HG02642 (cell line): ENCODE results near the gene CCDC71L.
"Not testable (repeated sequence)": the region's sequence is repeated elsewhere in the genome, so short reads cannot be mapped to it uniquely, and the experiment has no call there.

Source experiments
- ATAC-seq: cut with Tn5 transposase; IDR thresholded peaks from one replicate; pipeline ENCODE4 v1.9.1; 2021; ENCODE audit warnings: mild to moderate bottlenecking; ENCODE audit not compliant: unreplicated experiment, poor library complexity

CCDC71L gene

DNA sequence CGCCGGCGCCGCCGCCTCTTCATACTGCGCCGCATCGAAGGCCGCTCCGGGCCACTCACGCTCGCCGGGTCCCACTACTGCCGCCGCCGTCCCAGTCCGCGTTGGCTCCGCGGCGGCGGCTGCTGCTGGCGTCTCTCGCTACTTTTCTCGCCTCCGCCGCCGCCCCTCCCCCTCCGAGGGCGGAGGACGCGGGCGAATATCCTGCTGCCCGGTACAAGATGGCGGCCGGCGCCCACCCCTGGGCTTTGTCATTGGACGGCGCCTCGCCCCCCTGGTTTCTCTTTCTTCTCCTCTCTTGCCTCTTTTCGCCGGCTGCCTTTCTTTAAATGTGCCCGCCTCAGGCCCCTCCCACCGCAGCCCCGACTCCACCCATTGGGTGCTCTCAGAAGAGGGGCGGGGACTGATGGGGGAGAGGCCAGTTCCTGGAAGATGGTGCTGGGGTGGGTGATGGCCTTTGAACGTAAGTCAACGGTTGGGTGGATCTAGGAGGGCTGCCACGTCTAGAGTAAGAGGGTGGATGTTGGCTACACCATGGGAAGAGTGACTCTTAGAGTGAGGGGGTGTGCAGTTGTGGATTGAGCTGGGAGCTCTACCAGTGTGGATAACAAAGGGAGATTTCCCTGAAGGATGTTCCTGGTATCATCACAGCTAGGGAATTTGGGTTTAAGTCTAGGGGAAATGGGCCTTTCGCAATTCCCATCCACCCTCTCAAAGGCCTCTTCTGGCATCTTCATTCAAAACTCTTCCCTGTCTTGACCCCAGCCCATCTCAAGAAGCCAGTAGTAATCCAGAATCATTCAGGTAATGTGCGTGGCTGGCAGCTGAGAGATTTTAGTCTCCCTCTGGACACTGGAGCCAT, at the start of gene CCDC71L:
CCDC71L (minus strand) TSS at position 297 of the 859 bp plus-strand sequence; CDS start at position 35, 262 bp downstream.
- ATAC-seq = peak; percentile 74

DNA sequence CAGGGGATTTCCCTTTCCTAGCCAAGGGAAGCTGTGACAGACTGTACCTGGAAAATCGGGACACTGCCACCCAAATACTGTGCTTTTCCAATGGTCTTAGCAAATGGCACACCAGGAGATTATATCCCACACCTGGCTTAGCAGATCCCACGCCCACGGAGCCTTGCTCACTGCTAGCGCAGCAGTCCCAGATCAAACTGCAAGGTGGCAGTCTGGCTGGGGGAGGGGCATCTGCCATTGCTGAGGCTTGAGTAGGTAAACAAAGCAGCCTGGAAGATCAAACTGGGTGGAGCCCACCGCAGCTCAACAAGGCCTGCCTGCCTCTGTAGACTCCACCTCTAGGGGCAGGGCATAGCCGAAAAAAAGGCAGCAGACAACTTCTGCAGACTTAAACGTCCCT, 48.6 kb upstream of the CCDC71L start:
- not testable (repeated sequence) for ATAC-seq

DNA sequence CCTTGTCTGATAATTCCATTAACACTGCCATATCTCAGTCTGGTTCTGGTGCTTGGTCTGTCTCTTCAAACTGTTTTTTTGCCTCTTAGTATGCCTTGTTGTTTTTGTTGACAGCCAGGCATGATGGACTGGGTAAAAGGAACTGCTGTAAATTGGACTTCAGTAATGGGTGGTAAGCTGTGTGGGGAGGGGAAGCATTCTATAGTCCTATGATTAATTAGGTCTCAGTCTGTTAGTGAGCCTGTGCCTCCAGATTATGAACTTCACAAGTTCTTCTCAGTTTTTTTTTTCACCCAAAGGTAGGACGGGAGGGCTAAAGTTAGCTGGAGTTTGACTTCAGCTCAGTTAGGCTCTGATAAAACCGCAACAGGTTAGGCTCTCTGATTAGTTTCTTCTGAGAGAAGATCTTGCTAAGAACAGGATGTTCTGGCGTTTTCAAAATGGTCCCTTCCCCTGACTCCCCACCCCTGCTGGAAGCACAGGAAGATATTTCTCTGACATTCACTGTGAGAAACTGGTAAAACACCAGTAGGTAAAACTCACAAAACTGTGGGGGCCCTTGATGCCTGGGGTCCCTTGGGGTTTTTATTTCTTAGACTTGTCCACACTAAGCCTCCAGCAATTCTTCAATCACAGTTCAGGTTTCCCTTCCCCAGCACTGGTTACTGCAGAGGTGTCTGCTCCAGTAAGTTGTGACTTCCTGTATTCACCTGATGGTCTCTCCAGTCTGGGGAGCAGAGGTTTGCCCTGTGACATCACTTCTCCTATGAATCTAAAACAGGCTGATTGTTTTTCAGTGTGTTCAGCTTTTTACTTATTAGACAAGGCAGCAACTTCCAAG, 43.3 kb upstream of the CCDC71L start:
- no peak for ATAC-seq

DNA sequence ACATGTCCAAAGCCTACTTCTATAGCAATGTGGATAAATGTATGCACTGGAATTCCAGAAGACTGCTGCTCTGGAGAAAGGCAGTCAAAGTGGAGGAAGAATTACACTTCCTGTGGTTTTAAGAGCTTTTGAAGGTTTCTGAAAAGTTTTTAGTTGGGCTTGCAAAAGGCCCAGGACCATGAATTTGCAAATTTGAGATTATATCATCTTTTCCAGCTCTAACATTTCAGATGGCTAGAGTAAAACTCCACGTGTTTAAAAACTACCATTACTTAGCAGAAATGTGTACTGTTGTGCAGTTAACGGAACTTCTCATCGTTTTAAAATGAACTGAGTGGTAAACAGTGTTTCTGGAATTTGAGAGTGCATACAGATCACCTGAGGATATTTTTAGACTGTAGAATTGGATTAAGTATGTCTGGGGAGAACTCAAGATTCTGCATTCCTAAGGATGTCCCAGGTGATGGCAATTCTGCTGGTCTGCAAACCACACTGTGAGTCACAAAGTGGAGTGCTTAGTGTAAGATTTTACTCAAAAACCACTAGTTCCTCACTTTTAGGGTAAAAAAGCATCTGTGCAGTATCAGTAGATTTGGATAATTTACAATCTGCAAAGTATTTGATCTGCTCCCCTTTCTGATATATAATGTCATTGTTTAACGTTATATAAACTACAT, 32.9 kb upstream of the CCDC71L start:
- ATAC-seq = no peak

DNA sequence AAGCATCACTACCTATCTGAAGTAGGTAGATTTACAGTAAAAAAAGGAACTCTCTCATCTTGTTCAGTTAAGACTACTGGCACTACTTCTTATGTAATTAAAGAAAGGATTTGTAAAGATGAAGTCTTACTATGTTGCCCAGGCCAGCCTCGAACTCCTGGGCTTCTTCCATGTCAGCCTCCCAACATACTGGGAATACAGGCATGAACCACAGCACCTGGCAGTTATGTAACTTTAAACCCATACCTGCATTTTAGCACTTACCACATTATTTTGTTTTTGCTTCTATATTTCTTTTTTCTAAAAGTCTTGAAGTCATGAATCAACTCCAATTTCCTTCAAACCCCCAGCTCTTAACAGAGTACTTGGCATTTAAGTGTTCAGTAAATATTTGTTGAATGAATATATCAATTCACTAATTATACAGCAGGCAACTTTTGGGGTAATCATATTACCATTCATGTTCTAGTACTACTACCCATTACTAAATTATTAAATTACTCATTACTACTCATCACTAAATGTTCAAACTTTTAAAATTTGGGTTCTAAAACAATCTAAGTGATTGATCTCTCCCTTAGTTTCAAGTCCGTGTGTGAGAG, 31.6 kb upstream of the CCDC71L start:
- no peak for ATAC-seq

DNA sequence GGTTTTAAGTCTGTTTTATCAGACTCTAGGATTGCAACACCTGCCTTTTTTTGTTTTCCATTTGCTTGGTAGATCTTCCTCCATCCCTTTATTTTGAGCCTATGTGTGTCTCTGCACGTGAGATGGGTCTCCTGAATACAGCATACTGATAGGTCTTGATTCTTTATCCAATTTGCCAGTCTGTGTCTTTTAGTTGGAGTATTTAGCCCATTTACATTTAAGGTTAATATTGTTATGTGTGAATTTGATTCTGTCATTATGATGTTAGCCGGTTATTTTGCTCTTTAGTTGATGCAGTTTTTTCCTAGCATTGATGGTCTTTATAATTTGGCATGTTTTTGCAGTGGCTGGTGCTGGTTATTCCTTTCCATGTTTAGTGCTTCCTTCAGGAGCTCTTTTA, 27.2 kb upstream of the CCDC71L start:
- not testable (repeated sequence) for ATAC-seq

DNA sequence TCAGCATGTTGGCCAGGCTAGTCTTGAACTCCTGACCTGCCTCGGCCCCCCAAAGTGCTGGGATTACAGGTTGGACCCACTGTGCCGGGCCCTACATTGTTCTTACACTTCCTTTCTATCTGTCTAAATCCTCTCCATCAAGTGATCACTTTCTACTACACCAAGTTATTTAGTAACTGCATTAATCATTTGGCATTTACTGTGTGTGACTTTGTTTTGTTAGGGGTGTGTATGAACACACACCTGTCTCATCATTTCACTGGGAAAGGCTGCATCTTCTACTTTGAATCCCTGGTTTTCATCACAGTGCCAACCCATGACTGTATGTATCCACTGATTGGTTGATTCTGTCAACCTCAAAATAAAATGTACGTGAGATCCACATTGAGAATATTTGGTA, 23.0 kb upstream of the CCDC71L start:
- no peak for ATAC-seq

DNA sequence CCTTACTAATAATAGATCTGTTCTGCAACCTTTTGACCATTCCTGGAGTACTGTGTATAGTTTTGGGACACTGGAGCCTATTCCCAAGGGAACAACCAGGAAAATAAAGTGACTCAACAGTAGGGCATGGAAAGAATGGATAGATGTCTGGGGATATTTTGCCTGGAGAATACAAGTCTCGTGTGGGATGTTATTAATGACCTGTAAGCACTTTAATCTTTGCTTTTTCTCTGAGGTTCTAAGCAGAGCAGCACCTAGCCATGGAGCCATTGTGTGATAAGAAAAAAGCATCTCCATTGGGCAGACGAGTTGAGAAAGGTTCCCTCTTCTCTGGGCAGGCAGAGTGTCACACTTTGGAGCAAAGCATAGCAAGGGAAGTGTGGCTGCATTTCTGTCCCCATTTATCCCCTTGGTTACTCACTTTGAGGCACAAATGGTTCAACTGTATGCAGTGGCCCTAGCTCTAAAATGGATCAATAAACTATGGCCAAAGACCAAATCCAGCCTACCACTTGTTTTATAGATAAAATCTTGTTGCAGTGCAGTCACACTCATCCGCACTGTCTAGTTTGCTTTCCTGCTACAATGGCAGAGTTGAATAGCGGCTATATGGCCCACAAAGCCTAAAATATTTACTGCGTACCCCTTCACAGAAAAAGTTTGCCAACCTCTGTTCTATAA, 21.0 kb upstream of the CCDC71L start:
- ATAC-seq = no peak

DNA sequence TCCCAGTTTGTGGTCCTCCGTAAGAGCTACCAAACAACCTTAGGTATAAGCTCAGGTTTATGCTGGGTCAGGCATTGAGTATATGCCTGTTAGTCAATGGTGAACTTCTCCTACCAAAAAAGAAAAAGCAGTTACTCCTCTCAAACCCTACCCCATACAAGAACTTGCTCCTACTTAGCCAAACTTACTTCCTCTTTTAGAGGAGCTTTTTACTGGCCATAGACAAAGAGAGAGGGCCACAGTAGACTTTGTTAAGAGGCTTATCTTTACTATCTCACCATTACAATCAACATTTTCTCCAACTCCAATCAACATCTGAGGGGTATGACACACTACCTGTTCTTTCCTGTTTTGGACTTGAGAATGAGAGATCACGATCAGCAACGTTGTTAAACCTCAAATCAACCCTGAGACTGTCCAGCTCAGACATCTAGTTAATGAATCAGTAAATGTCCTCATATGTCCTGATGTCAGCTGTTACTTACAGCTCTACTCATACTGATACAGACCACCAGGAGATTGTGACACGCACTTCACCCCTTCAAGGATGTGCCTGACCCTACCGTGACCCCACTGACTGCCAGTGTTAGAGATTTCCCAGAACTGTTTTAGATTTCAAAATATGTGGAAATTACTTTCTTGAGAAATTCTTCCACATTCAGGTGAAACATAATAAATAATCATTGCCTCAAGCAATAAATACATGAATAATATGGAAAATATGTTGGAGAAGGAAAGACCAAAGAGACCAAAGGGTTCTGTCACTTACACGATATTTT, 18.4 kb upstream of the CCDC71L start:
- ATAC-seq = no peak

DNA sequence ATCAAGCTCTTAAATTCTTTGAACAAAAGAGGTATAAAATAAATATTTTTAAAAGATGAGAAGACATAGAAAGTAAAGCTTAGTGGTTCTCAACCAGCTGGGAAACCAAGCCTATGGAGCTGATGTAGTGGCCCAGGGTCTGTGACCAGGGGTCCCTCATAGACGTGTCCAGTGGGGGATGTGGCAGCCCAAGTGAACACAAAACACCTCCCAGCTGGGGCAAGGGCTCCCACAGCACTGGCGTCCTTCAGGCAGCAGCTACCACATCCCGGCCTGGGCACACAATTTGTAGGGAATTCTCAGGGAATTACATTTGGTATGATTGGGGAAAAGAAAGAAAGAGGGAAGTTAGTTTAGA, 17.8 kb upstream of the CCDC71L start:
- ATAC-seq = no peak

DNA sequence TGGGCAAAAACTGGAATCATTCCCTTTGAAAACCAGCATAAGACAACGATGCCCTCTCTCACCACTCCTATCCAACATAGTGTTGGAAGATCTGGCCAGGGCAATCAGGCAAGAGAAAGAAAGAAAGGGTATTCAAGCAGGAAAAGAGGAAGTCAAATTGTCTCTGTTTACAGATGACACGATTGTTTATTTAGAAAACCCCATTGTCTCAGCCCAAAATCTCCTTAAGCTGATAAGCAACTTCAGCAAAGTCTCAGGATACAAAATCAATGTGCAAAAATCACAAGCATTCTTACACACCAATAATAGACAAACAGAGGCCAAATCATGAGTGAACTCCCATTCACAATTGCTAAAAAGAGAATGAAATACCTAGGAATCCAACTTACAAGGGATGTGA, 15.5 kb upstream of the CCDC71L start:
- ATAC-seq = not testable (repeated sequence)

DNA sequence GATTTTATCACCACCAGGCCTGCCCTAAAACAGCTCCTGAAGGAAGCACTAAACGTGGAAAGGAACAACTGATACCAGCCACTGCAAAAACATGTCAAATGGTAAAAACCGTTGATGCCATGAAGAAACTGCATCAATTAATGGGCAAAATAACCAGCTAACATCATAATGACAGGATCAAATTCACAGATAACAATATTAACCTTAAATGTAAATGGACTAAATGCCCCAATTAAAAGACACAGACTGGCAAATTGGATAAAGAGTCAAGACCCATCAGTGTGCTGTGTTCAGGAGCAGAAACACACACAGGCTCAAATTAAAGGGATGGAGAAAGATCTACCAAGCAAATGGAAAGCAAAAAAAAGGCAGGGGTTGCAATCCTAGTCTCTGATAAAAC, 12.7 kb upstream of the CCDC71L start:
- ATAC-seq = not testable (repeated sequence)

DNA sequence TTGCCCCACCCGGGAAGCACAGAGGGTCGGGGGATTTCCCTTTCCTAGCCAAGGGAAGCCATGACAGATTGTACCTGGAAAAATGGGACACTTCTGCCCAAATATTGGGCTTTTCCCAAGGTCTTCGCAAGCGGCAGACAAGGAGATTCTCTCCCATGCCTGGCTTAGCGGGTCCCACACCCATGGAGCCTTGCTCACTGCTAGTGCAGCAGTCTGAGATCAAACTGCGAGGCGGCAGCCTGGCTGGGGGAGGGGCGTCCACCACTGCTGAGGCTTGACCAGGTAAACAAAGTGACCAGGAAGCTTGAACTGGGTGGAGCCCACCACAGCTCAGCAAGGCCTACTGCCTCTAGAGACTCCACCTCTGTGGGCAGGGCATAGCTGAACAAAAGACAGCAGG, 11.0 kb upstream of the CCDC71L start:
- not testable (repeated sequence) for ATAC-seq

DNA sequence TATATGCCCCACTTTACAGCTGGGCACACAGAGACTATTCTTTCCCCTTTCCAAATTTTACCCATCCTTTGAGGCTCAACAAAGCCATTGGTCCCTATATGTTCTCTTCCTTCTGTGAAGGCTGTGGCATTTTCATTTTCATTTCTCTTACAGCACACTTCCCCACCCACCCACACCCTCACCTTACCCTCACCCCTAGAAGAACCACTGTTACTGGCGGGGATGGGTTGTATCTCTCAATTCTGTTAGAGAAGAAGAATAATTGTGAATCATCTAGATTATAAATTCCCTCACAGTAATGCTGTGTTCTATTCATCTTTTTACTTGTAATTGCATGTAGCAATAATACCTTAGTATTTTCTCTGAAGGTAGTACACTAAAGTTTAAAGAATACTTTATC, 10.2 kb upstream of the CCDC71L start:
- ATAC-seq = no peak

DNA sequence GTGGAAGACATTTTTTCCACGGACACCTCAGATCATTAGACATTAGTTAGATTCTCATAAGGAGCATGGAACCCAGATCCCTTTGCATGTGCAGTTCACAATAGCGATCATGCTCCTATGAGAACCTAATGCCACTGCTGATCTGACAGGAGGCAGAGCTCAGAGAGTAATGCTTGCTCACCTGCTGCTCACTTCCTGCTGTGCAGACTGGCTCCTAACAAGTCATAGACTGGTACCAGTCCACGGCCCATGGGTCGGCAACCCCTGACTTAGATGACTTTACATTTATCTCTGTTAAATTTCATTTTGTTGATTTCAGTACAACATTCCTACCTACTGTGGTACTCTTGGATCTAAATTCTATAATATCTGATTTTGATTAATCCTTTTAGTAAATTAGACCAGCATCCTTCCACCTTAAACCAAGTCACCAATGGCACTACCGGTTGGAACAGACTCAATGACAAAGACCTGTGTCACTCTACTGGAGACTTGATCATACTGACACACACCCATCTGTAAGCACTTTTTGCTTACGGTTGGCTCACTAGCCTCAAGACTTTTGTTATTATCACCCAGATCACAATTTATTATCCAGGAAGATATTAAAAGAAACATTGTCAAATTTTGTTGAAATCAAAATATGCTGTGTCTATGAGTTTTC, 8.0 kb upstream of the CCDC71L start:
- no peak for ATAC-seq

DNA sequence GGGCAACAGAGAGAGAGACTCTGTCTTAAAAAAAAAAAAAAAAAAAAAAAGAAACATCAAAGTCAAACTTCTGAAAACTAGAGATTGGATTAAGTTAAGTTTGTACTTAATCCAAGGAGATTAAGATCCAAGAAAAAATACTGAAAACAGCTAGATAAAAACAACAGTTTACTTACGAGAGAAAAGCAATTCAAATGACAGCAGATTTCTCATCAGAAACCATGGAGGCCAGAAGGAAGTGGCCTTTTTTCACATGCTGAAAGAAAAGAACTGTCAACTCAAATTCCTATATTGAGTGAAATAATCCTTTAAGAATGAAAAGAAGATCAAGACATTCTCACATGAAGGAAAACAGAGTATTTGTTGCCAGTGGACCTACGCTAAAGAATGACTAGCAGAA, 5.4 kb upstream of the CCDC71L start:
- ATAC-seq = no peak

DNA sequence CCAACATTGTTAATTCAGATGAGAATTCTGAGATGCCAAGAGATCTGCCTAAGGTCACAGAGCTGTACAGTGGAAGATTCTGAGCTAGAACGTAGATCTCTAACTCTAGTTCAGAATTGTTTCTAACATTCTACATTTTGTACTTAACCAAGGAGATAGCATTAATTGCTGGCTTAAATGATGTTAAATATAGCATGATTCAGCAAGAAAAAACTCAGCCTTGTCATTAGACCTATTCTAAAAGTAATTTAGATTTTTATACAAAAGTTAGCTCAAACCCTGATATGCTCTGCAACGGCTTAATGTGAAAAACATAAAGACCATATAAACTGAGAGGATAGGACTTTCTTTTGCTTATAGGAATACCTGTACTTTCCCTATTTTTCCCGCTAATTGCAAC, 3.4 kb upstream of the CCDC71L start:
- no peak for ATAC-seq

DNA sequence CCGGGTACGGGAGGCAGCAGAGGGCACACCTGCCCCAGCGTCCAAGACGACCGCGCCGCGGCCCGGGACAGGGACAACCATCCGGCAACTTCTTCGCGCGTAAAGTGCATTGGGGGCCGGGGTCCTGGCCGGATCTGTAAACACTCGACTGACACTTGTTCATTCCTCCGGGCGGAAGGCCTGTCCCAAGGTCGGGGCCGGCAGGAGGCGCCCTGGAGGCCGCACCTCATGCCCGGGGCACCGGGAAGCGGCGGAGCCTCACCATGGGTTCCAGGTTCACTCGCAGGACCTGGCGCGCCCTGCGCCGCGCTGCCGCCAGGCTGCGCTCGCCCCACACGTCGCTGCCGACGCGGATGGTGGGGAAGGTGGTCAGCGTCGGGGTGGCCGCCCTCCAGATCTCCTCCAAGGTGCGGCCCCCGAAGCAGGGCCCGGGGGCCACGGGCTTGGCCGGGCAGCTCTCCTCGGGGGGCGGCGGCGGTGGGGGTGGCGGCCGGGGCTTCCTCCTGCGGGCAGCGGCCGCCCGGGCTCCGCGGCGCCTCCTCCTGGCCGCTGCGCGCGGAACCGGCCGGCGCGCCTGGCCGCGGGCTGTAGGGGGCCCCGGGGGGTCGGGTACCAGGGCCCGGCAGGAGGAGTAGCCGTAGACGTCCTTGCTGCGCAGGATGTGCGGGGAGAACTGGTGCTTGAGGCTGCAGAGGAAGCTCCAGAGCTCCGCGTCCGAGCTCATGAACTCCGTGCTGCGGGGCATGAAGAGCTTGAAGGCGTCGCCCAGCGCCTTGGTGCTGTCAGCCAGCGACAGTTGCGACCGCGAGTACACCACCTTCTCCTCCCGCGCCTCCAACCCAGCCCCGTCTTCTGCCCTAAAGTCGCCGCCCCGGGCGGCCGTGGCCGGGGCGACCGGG, 746 bp downstream of the CCDC71L start:
- peak; percentile 74 for ATAC-seq
